ENCODE measurements around the gene SMPD4. TPM values are rescaled to one million over a fixed set of nuclear protein-coding genes. Genes with fewer than 3 reads are reported as not detected.
"Not testable (repeated sequence)": the region's sequence is repeated elsewhere in the genome, so short reads cannot be mapped to it uniquely, and the experiment has no call there.

The SMPD4 gene
- 26.7 TPM for total RNA-seq
- long read RNA-seq, full-length matches to known transcripts = 21 of 72 reads
- long read RNA-seq, partial matches to known transcripts = 35 of 72 reads
- long read RNA-seq, other reads (novel, unspliced or antisense) = 16 of 72 reads

- Histone ChIP-seq H3K4me1 (peaks cover 48% of the 10 kb centered on the region), H3K4me3 (peak within 1 kb of the TSS; percentile 90), H3K27me3 (ENCODE audit: low read depth) (no peaks in the 10 kb centered on the region), H3K36me3 (peaks cover 3% of the 10 kb centered on the region), H3K9me3 (replicated peaks) (no peaks in the 10 kb centered on the region), H3K27ac (replicated peaks) (peak within 1 kb of the TSS; percentile 98)
- DNase-seq = peak; percentile 98
- intact Hi-C loops (cut with micrococcal nuclease) = no loop called here
- TF ChIP-seq CTCF (IDR thresholded peaks at IDR 0.05; ENCODE audit: borderline replicate concordance) = no peak
Measured at GRCh38 chr2:130181325-130181879, at the start of gene SMPD4. SMPD4 (minus strand) TSS chr2:130181602; CDS start chr2:130176592, 5,010 bp downstream.

GRCh38 chr2:130230907-130231306, 49.5 kb upstream of the SMPD4 start:
- DNase-seq; H3K9me3 ChIP-seq (replicated peaks); H3K4me1 ChIP-seq; H3K4me3 ChIP-seq; intact Hi-C loops (cut with micrococcal nuclease); H3K36me3 ChIP-seq; H3K27ac ChIP-seq (replicated peaks): not testable (repeated sequence)
- H3K27me3 ChIP-seq (ENCODE audit: low read depth) = peaks cover 43% of the 10 kb centered on the region

- intact Hi-C loops (cut with micrococcal nuclease); H3K9me3 ChIP-seq (replicated peaks); H3K4me3 ChIP-seq; DNase-seq; H3K4me1 ChIP-seq; H3K36me3 ChIP-seq; H3K27ac ChIP-seq (replicated peaks): not testable (repeated sequence)
- peaks cover 41% of the 10 kb centered on the region for H3K27me3 ChIP-seq (ENCODE audit: low read depth)
Measured at GRCh38 chr2:130230376-130230775, 49.0 kb upstream of the SMPD4 start.

GRCh38 chr2:130229161-130229510, 47.7 kb upstream of the SMPD4 start:
- H3K27ac ChIP-seq (replicated peaks); intact Hi-C loops (cut with micrococcal nuclease); H3K9me3 ChIP-seq (replicated peaks); H3K4me1 ChIP-seq; DNase-seq; H3K36me3 ChIP-seq: not testable (repeated sequence)
- Histone ChIP-seq H3K27me3 (ENCODE audit: low read depth) (peaks cover 30% of the 10 kb centered on the region), H3K4me3 (peak overlapping the region; percentile 54)

- Histone ChIP-seq H3K27me3 (ENCODE audit: low read depth) (peaks cover 33% of the 10 kb centered on the region), H3K4me3 (peak overlapping the region; percentile 54)
- intact Hi-C loops (cut with micrococcal nuclease); H3K36me3 ChIP-seq; H3K27ac ChIP-seq (replicated peaks); DNase-seq; H3K4me1 ChIP-seq; H3K9me3 ChIP-seq (replicated peaks): not testable (repeated sequence)
Measured at GRCh38 chr2:130228467-130229160, 47.2 kb upstream of the SMPD4 start.

GRCh38 chr2:130228005-130228404, 46.6 kb upstream of the SMPD4 start:
- H3K27ac ChIP-seq (replicated peaks) = not testable (repeated sequence)

GRCh38 chr2:130222523-130222922, 41.1 kb upstream of the SMPD4 start:
- H3K36me3 ChIP-seq; H3K27ac ChIP-seq (replicated peaks); H3K4me3 ChIP-seq; DNase-seq; H3K4me1 ChIP-seq; H3K9me3 ChIP-seq (replicated peaks); intact Hi-C loops (cut with micrococcal nuclease): not testable (repeated sequence)
- H3K27me3 ChIP-seq (ENCODE audit: low read depth) = peaks cover 16% of the 10 kb centered on the region

More at GRCh38 chr2:130228005-130228404, 46.6 kb upstream of the SMPD4 start:
- H3K9me3 ChIP-seq (replicated peaks); H3K36me3 ChIP-seq; H3K4me1 ChIP-seq; H3K4me3 ChIP-seq; DNase-seq; intact Hi-C loops (cut with micrococcal nuclease): not testable (repeated sequence)
- peaks cover 33% of the 10 kb centered on the region for H3K27me3 ChIP-seq (ENCODE audit: low read depth)

GRCh38 chr2:130220505-130220904, 39.1 kb upstream of the SMPD4 start:
- DNase-seq; H3K36me3 ChIP-seq; H3K4me3 ChIP-seq; intact Hi-C loops (cut with micrococcal nuclease); H3K9me3 ChIP-seq (replicated peaks); H3K27ac ChIP-seq (replicated peaks); H3K4me1 ChIP-seq: not testable (repeated sequence)
- peaks cover 19% of the 10 kb centered on the region for H3K27me3 ChIP-seq (ENCODE audit: low read depth)

- H3K27me3 ChIP-seq (ENCODE audit: low read depth) = peaks cover 26% of the 10 kb centered on the region
- DNase-seq; H3K9me3 ChIP-seq (replicated peaks); H3K4me3 ChIP-seq; H3K27ac ChIP-seq (replicated peaks); H3K4me1 ChIP-seq; intact Hi-C loops (cut with micrococcal nuclease); H3K36me3 ChIP-seq: not testable (repeated sequence)
Measured at GRCh38 chr2:130219147-130219546, 37.7 kb upstream of the SMPD4 start.

GRCh38 chr2:130207051-130207450, 25.6 kb upstream of the SMPD4 start:
- H3K27me3 ChIP-seq (ENCODE audit: low read depth); DNase-seq; H3K4me3 ChIP-seq; H3K4me1 ChIP-seq; H3K9me3 ChIP-seq (replicated peaks); H3K36me3 ChIP-seq; H3K27ac ChIP-seq (replicated peaks); intact Hi-C loops (cut with micrococcal nuclease): not testable (repeated sequence)

- intact Hi-C loops (cut with micrococcal nuclease); H3K4me3 ChIP-seq; H3K36me3 ChIP-seq; H3K9me3 ChIP-seq (replicated peaks); H3K27me3 ChIP-seq (ENCODE audit: low read depth); DNase-seq; H3K4me1 ChIP-seq: not testable (repeated sequence)
- peak overlapping the region; percentile 52 for H3K27ac ChIP-seq (replicated peaks)
Measured at GRCh38 chr2:130203150-130203549, 21.7 kb upstream of the SMPD4 start.

- H3K36me3 ChIP-seq; H3K4me3 ChIP-seq; H3K4me1 ChIP-seq; intact Hi-C loops (cut with micrococcal nuclease); H3K9me3 ChIP-seq (replicated peaks); H3K27me3 ChIP-seq (ENCODE audit: low read depth): not testable (repeated sequence)
- DNase-seq = peak; percentile 64
- peak overlapping the region; percentile 52 for H3K27ac ChIP-seq (replicated peaks)
Measured at GRCh38 chr2:130202518-130202917, 21.1 kb upstream of the SMPD4 start.

Data from left ventricle myocardium inferior (tissue), 1 donor.